Dendritic cell treated with granulocyte-macrophage colony-stimulating factor and Interleukin-4, amounts not matched to agents 40 ng/mL and 50 ng/mL, for 4 days (primary cell): ENCODE results near the gene OR2J2.
"Not testable (repeated sequence)": the region's sequence is repeated elsewhere in the genome, so short reads cannot be mapped to it uniquely, and the experiment has no call there.

Experiments
- H3K27ac Mint-ChIP-seq: one replicate; pipeline ENCODE4 v1.8.0; 2022; ENCODE audit warnings: mild to moderate bottlenecking, mixed read lengths
- H3K27me3 Mint-ChIP-seq: one replicate; pipeline ENCODE4 v1.8.0; 2022; ENCODE audit warnings: mild to moderate bottlenecking, mixed read lengths
- H3K36me3 Mint-ChIP-seq: one replicate; pipeline ENCODE4 v1.8.0; 2022; ENCODE audit warnings: low read depth, mixed read lengths
- H3K4me1 Mint-ChIP-seq: one replicate; pipeline ENCODE4 v1.8.0; 2022; ENCODE audit warnings: low read depth, mixed read lengths
- H3K4me3 Mint-ChIP-seq: one replicate; pipeline ENCODE4 v1.8.0; 2022; ENCODE audit warnings: mild to moderate bottlenecking, moderate library complexity, mixed read lengths
- H3K9me3 Mint-ChIP-seq: one replicate; pipeline ENCODE4 v1.8.0; 2022; ENCODE audit warnings: mixed read lengths
- intact Hi-C: fragments of 100-400 bp; cut with micrococcal nuclease; formaldehyde crosslinking; loops from one replicate; pipeline ENCODE4 v1.15.0; 2022

The OR2J2 gene

DNA sequence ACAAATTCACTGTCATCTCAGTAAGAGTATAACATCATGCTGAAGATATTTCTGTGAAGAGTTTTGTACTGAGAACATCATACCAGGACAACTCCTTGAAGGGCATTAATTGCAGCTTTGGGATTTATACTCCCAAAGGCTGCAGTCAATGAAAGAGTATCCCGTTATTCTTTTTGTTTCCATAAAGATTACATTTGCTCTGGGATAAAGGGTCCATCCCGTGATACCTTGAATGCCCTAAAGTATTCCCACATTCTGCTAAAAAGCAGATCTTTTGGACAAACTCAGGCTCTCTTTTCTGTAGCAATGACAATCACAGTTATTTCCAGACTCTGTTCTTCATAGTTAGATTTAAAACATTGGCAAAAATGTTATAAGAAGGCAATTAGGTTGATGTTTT lies at the start of gene OR2J2:
TSS of gene OR2J2 (plus strand) at position 301 of the 400 bp plus-strand sequence. CDS start 2,729 bp downstream, outside the sequence.
- H3K4me1 Mint-ChIP-seq, H3K9me3 Mint-ChIP-seq, intact Hi-C loops, H3K4me3 Mint-ChIP-seq, H3K27ac Mint-ChIP-seq, H3K36me3 Mint-ChIP-seq, H3K27me3 Mint-ChIP-seq: not testable (repeated sequence)

DNA sequence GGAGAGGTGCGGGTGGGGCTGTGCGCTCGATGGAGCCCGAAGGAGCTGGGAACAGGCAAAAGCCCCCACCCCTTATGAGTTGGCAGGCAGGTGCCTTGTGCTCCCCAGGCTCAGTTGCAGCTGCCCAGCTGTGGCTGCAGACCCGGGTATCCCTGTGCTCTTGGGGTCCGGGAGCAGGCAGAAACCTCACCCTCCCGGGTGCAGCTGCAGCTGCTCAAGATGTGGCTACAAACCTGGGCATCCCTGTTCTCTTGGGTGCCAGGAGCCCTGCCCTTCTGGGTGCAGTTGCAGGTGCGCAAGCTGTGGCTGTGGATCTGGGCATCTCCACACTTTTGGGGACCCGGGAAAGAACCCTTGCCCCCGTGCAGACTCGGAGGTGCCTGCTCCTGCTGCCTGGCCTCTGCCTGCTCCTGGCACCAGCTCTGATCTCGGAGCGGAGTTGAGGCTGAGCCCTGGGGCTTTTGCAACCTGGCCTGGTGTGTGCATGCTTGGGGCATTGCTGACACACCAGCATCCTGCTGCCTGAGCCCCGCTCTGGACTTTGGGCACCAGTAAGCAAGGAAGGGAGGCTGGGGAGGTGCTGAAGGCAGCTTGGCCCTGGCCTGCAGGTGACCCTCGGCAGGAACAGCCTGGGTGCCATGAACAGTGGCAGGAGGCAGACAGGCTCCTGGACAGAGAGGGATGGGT lies 41.2 kb upstream of the OR2J2 start:
- Mint-ChIP-seq H3K36me3 (no peaks in the 10 kb centered on the region), H3K4me1 (no peaks in the 10 kb centered on the region), H3K27me3 (peaks cover 3% of the 10 kb centered on the region), H3K27ac (no peak overlapping the region), H3K9me3 (no peaks in the 10 kb centered on the region), H3K4me3 (no peak overlapping the region)
- intact Hi-C loops = no loop called here

DNA sequence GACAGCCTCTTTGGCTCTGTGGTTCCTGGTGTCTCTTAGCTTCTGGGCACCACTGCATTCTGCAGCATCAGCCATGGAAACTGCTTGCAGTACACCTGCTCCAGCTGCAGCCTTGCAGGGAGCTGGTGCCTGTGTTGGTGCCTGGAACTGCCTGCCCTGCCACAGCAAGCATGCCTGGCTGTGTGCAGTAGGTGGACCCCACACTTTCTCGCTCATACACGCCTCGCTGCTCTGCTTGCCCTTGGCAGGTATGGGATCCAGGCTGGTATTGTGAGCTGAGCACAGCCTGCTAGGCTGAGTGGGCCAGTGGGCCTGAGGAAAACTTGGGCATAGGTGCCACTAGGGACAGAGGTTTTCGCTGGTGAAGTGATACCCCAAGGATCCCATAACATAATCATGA lies 40.1 kb upstream of the OR2J2 start:
- Mint-ChIP-seq H3K36me3 (no peaks in the 10 kb centered on the region), H3K4me3 (no peak overlapping the region), H3K27ac (no peak overlapping the region), H3K27me3 (peaks cover 4% of the 10 kb centered on the region), H3K4me1 (no peaks in the 10 kb centered on the region), H3K9me3 (no peaks in the 10 kb centered on the region)
- intact Hi-C loops = no loop called here

DNA sequence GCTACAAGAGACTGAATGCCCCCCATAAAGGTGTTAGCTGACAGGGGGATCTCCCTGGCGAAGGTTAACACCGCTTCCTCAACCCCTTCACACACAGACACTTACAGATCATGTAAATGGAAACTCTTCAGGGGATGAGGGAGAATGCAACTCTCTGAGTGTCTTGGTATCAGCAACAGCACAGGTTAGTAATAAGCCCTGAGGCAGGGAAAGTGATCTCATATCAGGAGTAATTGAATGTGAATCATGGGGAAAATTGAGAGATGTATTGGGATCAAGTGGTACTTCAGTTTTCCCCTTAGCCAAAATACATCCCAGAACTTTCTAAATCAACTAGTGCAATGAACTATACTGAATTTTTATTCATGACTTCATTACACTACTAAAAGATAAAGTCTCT lies 39.0 kb upstream of the OR2J2 start:
- no peaks in the 10 kb centered on the region for H3K4me1 Mint-ChIP-seq
- intact Hi-C loops = no loop called here
- no peaks in the 10 kb centered on the region for H3K36me3 Mint-ChIP-seq
- peaks cover 4% of the 10 kb centered on the region for H3K27me3 Mint-ChIP-seq
- no peak overlapping the region for H3K27ac Mint-ChIP-seq
- H3K4me3 Mint-ChIP-seq = no peak overlapping the region
- H3K9me3 Mint-ChIP-seq = no peaks in the 10 kb centered on the region

DNA sequence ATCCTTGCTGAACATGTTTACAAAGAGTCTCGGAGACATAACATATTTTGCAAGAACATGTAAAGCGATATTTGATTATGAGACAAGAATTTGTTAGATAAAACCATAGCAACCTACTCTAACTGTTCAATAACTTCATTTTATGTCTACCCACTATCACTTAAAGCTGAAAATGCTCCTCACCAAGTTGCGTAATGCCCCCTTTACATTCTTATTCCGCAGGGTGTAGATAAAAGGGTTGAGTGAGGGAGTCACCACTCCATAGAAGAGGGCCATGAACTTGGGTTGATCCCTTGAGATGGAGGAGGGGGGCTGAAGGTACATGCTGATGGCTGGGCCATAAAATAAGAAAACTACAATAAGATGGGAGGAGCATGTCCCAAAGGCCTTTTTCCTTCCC lies 33.0 kb upstream of the OR2J2 start:
- H3K36me3 Mint-ChIP-seq = no peaks in the 10 kb centered on the region
- H3K4me3 Mint-ChIP-seq = no peak overlapping the region
- intact Hi-C loops = no loop called here
- no peaks in the 10 kb centered on the region for H3K9me3 Mint-ChIP-seq
- H3K27me3 Mint-ChIP-seq = peaks cover 2% of the 10 kb centered on the region
- no peak overlapping the region for H3K27ac Mint-ChIP-seq
- no peaks in the 10 kb centered on the region for H3K4me1 Mint-ChIP-seq

DNA sequence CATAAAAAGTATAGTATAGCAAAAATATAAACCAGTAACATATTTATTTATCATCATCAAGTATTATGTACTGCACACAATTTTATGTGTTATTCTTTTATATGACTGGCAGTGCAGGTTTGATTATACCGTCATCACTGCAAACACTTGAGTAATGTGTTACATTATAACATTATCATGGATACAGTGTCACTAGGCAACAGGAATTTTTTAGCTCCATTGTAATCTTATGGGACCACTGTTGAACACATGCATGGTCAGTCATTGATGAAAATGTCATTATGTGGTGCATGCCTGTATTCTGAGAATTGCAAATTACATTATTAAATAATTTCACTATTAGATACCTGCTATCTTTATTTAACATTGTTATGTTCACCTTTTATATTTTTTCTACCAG lies 29.1 kb upstream of the OR2J2 start:
- Mint-ChIP-seq H3K4me1 (no peaks in the 10 kb centered on the region), H3K9me3 (no peaks in the 10 kb centered on the region), H3K27ac (no peak overlapping the region), H3K36me3 (no peaks in the 10 kb centered on the region), H3K27me3 (no peaks in the 10 kb centered on the region), H3K4me3 (no peak overlapping the region)
- intact Hi-C loops = no loop called here

DNA sequence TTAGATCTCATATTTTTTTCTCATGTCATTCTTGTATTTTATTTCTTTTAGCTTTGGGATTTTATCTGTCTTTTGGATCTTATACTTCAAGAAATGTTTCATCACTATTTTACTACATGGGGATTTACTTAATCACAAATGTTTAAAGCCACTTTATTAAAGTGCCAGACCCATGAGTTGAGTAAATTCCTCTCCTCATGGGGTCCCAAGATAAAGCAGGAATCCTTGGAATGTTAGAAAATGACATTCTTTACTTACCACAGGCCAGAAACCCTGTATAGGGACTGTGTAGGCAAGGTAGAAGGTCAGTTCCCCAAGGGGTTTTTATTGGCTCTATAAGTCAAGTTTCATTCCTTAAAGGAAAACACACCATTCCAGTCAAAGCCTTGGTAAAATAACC lies 28.4 kb upstream of the OR2J2 start:
- Mint-ChIP-seq H3K4me3 (no peak overlapping the region), H3K9me3 (no peaks in the 10 kb centered on the region), H3K27ac (no peak overlapping the region), H3K27me3 (no peaks in the 10 kb centered on the region), H3K4me1 (no peaks in the 10 kb centered on the region), H3K36me3 (no peaks in the 10 kb centered on the region)
- intact Hi-C loops = no loop called here

DNA sequence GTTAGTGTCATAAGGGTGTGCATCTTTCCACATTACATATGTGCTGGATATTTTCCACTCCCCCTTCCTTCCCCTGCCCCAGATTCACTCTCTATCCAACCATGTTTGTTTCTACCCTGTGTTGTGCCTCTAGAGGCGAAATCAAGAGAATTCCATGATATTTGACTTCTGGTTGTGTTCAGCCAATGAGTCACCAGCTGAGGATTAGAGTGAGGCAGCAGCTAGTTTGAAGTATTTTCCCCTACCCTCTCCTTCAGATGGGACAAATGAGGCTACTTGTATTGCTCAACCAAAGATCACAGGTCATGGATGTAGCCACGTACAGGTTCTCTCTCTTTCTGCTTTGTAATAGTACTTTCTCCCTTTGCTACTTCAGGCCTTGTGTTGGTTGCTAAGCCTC lies 24.5 kb upstream of the OR2J2 start:
- Mint-ChIP-seq H3K27me3 (no peaks in the 10 kb centered on the region), H3K9me3 (no peaks in the 10 kb centered on the region), H3K4me3 (no peak overlapping the region), H3K4me1 (no peaks in the 10 kb centered on the region), H3K36me3 (no peaks in the 10 kb centered on the region), H3K27ac (no peak overlapping the region)
- intact Hi-C loops = no loop called here

DNA sequence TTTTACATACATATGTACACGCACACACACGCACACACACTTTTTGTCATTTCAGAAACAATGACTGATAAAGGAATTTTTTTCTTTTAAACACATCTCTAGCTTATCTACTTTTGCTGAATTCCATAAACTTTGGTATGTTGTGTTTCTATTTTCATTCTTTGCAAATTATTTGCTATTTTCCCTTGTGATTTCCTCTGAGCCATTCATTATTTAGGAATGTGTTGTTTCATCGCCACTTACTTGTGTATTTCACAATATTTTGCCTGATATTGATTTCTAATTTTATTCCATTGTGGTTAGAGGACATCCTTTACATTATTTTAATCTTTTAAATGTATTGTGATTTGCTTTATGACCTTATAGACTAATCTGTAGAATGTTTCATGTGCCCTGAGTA lies 23.6 kb upstream of the OR2J2 start:
- Mint-ChIP-seq H3K4me1 (no peaks in the 10 kb centered on the region), H3K27me3 (no peaks in the 10 kb centered on the region), H3K36me3 (no peaks in the 10 kb centered on the region), H3K27ac (no peak overlapping the region), H3K9me3 (no peaks in the 10 kb centered on the region), H3K4me3 (no peak overlapping the region)
- intact Hi-C loops = no loop called here

DNA sequence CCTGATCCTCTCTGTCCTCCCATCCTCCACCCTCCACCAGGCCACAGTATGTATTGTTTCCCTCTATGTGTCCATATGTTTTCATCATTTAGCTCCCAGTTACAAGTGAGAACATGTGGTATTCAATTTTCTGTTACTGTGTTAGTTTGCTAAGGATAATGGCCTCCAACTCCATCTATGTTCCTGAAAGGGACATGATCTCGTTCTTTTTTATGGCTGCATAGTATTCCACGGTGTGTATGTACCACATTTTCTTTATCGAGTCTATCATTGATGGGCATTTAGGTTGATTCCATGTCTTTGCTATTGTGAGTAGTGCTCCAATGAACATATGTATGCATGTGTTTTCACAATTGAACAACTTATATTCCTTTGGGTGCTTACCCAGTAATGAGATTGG lies 21.3 kb upstream of the OR2J2 start:
- H3K36me3 Mint-ChIP-seq, H3K9me3 Mint-ChIP-seq: not testable (repeated sequence)

DNA sequence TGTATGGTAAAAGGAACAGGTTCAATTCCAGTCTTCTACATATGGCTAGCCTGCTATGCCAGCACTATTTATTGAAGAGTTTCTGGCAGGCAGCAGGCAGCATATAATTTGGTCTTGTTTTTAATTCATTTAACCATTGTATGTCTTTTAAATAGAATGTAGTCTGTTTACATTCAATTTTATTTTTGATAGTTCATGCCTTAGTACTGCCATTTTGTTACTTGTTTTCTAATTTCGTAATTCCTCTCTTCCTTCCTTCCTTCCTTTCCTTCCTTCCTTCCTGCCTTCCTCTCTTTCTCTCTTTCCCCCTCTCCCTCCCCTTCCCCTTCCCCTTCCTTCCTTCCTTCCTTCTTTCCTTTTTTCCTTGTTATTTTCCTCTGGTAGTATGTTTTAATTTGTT lies 17.6 kb upstream of the OR2J2 start:
- H3K4me3 Mint-ChIP-seq = no peak overlapping the region
- H3K4me1 Mint-ChIP-seq = no peaks in the 10 kb centered on the region
- H3K27ac Mint-ChIP-seq = no peak overlapping the region
- H3K36me3 Mint-ChIP-seq = no peaks in the 10 kb centered on the region
- H3K9me3 Mint-ChIP-seq = no peaks in the 10 kb centered on the region
- H3K27me3 Mint-ChIP-seq = no peaks in the 10 kb centered on the region
- intact Hi-C loops = no loop called here

More for the DNA sequence above, 21.3 kb upstream of the OR2J2 start:
- H3K4me1 Mint-ChIP-seq, intact Hi-C loops, H3K4me3 Mint-ChIP-seq, H3K27me3 Mint-ChIP-seq, H3K27ac Mint-ChIP-seq: not testable (repeated sequence)

DNA sequence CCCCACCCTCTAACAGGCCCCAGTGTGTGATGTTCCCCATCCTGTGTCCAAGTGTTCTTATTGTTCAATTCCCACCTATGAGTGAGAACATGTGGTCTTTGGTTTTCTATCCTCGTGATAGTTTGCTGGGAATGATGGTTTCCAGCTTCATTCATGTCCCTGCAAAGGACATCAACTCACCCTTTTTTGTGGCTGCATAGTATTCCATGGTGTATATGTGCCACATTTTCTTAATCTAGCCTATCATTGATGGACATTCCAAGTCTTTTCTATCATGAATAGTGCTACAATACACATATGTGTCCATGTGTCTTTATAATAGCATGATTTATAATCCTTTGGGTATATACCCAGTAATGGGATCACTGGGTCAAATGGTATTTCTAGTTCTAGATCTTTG lies 15.5 kb upstream of the OR2J2 start:
- H3K27me3 Mint-ChIP-seq, H3K4me3 Mint-ChIP-seq, intact Hi-C loops, H3K9me3 Mint-ChIP-seq, H3K4me1 Mint-ChIP-seq, H3K27ac Mint-ChIP-seq, H3K36me3 Mint-ChIP-seq: not testable (repeated sequence)

DNA sequence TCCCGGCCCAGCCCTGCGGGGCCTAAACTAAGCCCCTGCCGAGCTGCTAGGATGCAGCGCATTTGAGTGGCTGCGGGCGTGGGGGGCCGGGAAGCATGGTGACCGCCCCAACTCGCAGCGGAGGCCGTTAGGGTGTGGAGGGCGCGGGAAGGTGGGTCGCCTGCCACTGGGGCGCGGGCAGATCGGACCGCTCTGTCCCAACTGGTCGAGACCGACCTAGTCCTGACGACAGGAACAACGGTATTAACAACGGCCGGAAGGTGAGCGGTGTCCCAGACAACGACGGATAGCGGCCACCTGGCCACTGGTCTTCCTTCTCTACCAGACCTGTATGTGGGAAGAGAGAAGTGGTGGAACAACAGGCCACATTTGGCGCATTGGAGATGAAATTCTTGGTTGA lies 10.8 kb upstream of the OR2J2 start:
- H3K4me1 Mint-ChIP-seq, intact Hi-C loops, H3K36me3 Mint-ChIP-seq, H3K27ac Mint-ChIP-seq, H3K4me3 Mint-ChIP-seq, H3K27me3 Mint-ChIP-seq: not testable (repeated sequence)
- peaks cover 11% of the 10 kb centered on the region for H3K9me3 Mint-ChIP-seq

DNA sequence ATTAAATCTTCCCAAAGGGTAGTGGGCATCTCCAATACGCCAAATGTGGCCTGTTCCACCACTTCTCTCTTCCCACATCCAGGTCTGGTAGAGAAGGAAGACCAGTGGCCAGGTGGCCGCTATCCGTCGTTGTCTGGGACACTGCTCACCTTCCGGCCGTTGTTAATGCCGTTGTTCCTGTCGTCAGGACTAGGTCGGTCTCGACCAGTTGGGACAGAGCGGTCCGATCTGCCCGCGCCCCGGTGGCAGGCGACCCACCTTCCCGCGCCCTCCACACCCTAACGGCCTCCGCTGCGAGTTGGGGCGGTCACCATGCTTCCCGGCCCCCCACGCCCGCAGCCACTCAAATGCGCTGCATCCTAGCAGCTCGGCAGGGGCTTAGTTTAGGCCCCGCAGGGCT lies 5.1 kb upstream of the OR2J2 start:
- H3K9me3 Mint-ChIP-seq, H3K4me1 Mint-ChIP-seq, H3K27me3 Mint-ChIP-seq, H3K27ac Mint-ChIP-seq, intact Hi-C loops, H3K36me3 Mint-ChIP-seq, H3K4me3 Mint-ChIP-seq: not testable (repeated sequence)

DNA sequence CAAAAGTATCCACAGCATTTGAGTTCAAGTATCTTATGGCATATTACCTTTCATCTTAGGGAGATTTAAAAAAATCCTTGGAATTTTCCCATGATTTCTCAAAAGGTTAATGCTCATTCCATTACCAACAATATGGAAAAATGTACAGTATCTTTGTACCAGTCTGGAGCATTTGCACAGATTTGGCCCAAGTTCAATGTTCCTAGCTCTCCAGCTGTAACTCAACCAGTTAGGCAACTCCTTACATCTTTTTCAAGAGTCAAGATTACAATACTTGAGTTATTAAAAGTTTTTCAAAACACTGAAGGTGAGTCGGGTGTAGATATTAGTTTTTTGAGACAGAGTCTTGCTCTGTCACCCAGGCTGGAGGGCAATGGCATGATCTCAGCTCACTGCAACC lies 1.0 kb downstream of the OR2J2 start:
- no peaks in the 10 kb centered on the region for H3K4me1 Mint-ChIP-seq
- intact Hi-C loops = no loop called here
- H3K4me3 Mint-ChIP-seq = no peak overlapping the region
- no peaks in the 10 kb centered on the region for H3K9me3 Mint-ChIP-seq
- no peaks in the 10 kb centered on the region for H3K36me3 Mint-ChIP-seq
- no peaks in the 10 kb centered on the region for H3K27me3 Mint-ChIP-seq
- H3K27ac Mint-ChIP-seq = no peak overlapping the region
